Parathyroid adenoma (tissue), 2 donors: ENCODE measurements around the gene NUFIP2.

Experiments used
- H2AFZ ChIP-seq: fragments of 300-600 bp; sonication (generic); one replicate; pipeline ENCODE4 v1.7.0; 2017; ENCODE audit warnings: antibody characterized with exemption, mild to moderate bottlenecking
- H3K27ac ChIP-seq: fragments of 300-600 bp; sonication (generic); one replicate; pipeline ENCODE4 v1.7.0; 2017
- H3K27me3 ChIP-seq: fragments of 300-600 bp; sonication (generic); one replicate; pipeline ENCODE4 v1.7.0; 2017; ENCODE audit warnings: low read length; ENCODE audit not compliant: control insufficient read depth, insufficient read depth
- H3K36me3 ChIP-seq: fragments of 300-600 bp; sonication (generic); one replicate; pipeline ENCODE4 v1.7.0; 2017; ENCODE audit warnings: low read length; ENCODE audit not compliant: control insufficient read depth, insufficient read depth
- H3K4me1 ChIP-seq: fragments of 300-600 bp; sonication (generic); one replicate; pipeline ENCODE4 v1.7.0; 2017; ENCODE audit warnings: control low read depth
- H3K4me2 ChIP-seq: fragments of 300-600 bp; sonication (generic); one replicate; pipeline ENCODE4 v1.7.0; 2017; ENCODE audit warnings: low read length
- H3K4me3 ChIP-seq: fragments of 300-600 bp; sonication (generic); one replicate; pipeline ENCODE4 v1.7.0; 2017; ENCODE audit warnings: low read depth, low read length
- H3K79me2 ChIP-seq: fragments of 300-600 bp; sonication (generic); one replicate; pipeline ENCODE4 v1.7.0; 2017; ENCODE audit warnings: control low read depth
- H3K9ac ChIP-seq: fragments of 300-600 bp; sonication (generic); one replicate; pipeline ENCODE4 v1.7.0; 2017; ENCODE audit warnings: mild to moderate bottlenecking
- H3K9me3 ChIP-seq: fragments of 300-600 bp; sonication (generic); one replicate; pipeline ENCODE4 v1.7.0; 2017; ENCODE audit warnings: low read length; ENCODE audit not compliant: control insufficient read depth
- TF ChIP-seq, protein P1 (sequence below): fragments of 300-600 bp; sonication (generic); IDR thresholded peaks from one replicate; pipeline ENCODE4 v1.7.0; 2017; ENCODE audit warnings: antibody characterized with exemption, mild to moderate bottlenecking
- donor health status: primary hyperparathyroidism.

Gene NUFIP2

DNA sequence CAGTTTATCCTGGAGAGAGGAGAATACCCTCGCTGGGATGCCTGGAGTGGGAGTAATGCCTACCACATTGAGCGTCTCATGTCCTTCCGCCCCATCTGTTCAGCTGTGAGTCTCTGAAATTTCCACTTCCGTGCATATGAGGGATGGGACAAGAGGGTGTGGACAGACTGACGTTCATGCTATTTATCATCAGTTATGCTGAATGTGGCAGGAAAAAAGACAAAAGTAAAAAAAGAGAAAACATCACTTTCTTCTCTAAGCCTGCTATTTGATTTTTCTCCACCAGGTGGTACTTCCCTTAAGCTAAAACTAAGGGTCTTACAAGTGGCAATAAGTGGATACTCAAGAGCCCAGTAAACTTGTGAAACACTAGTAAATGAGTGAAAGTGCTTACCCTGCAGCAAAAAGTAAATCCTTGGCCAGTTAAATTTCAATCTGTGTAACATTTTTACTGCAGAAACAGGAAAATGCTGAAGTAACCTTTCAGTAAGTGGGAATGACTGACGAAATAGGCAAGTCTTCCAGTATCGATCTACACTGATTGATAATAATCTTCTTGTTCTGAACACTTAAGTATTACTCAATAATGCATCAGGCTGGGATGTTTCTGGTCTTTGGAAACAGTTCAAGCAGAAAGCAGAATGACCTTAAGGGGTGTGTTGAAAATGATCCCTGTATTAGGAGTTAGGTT is 41.7 kb downstream of the NUFIP2 start:
- Histone ChIP-seq H3K79me2 (no peaks in the 10 kb centered on the region), H3K27me3 (no peaks in the 10 kb centered on the region), H3K4me1 (peaks cover 3% of the 10 kb centered on the region), H3K27ac (no peak overlapping the region), H3K4me3 (no peak overlapping the region), H3K4me2 (no peak overlapping the region), H3K9ac (no peak overlapping the region), H2AFZ (no peak overlapping the region), H3K9me3 (no peaks in the 10 kb centered on the region), H3K36me3 (no peaks in the 10 kb centered on the region)
- TF ChIP-seq, protein P1, sequence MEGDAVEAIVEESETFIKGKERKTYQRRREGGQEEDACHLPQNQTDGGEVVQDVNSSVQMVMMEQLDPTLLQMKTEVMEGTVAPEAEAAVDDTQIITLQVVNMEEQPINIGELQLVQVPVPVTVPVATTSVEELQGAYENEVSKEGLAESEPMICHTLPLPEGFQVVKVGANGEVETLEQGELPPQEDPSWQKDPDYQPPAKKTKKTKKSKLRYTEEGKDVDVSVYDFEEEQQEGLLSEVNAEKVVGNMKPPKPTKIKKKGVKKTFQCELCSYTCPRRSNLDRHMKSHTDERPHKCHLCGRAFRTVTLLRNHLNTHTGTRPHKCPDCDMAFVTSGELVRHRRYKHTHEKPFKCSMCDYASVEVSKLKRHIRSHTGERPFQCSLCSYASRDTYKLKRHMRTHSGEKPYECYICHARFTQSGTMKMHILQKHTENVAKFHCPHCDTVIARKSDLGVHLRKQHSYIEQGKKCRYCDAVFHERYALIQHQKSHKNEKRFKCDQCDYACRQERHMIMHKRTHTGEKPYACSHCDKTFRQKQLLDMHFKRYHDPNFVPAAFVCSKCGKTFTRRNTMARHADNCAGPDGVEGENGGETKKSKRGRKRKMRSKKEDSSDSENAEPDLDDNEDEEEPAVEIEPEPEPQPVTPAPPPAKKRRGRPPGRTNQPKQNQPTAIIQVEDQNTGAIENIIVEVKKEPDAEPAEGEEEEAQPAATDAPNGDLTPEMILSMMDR, result peak; percentile 49

GRCh38 chr17:29251184-29251583 is 42.8 kb downstream of the NUFIP2 start:
- Histone ChIP-seq H3K9me3 (no peaks in the 10 kb centered on the region), H3K4me1 (peaks cover 3% of the 10 kb centered on the region), H2AFZ (no peak overlapping the region), H3K79me2 (no peaks in the 10 kb centered on the region), H3K4me2 (no peak overlapping the region), H3K9ac (no peak overlapping the region), H3K27ac (no peak overlapping the region), H3K4me3 (no peak overlapping the region), H3K27me3 (no peaks in the 10 kb centered on the region), H3K36me3 (no peaks in the 10 kb centered on the region)
- TF ChIP-seq, protein P1, result no peak

DNA sequence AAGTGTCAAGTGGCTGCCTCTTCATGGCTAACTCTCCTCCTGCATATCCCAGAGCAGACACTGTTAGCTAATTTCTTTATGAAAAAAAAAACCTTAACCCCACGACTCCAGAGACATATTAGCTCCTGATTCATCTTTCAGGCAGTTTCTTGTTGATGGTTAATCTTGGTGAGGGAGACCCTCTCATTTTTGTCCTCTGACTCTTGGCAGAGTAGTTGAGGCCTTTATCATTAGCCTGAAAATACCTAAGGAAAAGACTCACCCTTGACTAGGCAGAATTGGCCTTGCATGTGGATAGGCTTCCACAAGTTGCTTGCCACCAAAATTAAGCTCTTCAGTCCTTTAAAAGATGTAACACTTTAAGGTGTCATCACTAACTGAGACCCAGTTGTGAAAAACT is 43.3 kb downstream of the NUFIP2 start:
- Histone ChIP-seq H3K4me2 (no peak overlapping the region), H3K9ac (no peak overlapping the region), H2AFZ (no peak overlapping the region), H3K4me1 (peaks cover 3% of the 10 kb centered on the region), H3K36me3 (no peaks in the 10 kb centered on the region), H3K27ac (no peak overlapping the region), H3K9me3 (no peaks in the 10 kb centered on the region), H3K27me3 (no peaks in the 10 kb centered on the region), H3K4me3 (no peak overlapping the region), H3K79me2 (no peaks in the 10 kb centered on the region)
- TF ChIP-seq, protein P1, result no peak

GRCh38 chr17:29248845-29249244 is 45.1 kb downstream of the NUFIP2 start:
- no peaks in the 10 kb centered on the region for H3K9me3 ChIP-seq
- H3K79me2 ChIP-seq, result no peaks in the 10 kb centered on the region
- no peak overlapping the region for H3K27ac ChIP-seq
- H3K27me3 ChIP-seq, result no peaks in the 10 kb centered on the region
- H3K36me3 ChIP-seq, result no peaks in the 10 kb centered on the region
- TF ChIP-seq, protein P1, result no peak
- H2AFZ ChIP-seq, result no peak overlapping the region
- no peak overlapping the region for H3K4me3 ChIP-seq
- peaks cover 3% of the 10 kb centered on the region for H3K4me1 ChIP-seq
- no peak overlapping the region for H3K4me2 ChIP-seq
- no peak overlapping the region for H3K9ac ChIP-seq

DNA sequence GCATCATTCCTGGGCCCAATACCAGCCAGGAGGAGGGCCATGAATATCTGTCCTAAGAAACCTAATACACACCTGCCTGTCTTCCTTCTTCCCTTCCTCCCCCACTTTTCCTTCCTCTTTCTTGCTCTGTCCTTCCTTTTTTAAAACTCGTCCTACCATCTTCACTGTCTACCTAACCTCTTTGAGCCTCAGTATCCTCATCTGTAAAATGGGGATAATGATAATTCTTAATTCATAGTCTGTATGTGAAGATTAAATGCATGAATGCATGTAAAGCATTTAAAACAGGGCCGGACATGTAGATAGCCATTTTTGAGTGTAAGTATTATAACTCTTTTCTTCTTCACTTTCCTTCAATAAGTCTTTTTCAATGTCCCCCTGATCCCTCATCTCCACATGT is 46.7 kb downstream of the NUFIP2 start:
- TF ChIP-seq, protein P1, result no peak
- H3K4me3 ChIP-seq, result no peak overlapping the region
- H2AFZ ChIP-seq, result no peak overlapping the region
- H3K4me1 ChIP-seq, result no peaks in the 10 kb centered on the region
- no peak overlapping the region for H3K27ac ChIP-seq
- H3K9me3 ChIP-seq, result no peaks in the 10 kb centered on the region
- no peaks in the 10 kb centered on the region for H3K27me3 ChIP-seq
- H3K4me2 ChIP-seq, result no peak overlapping the region
- H3K79me2 ChIP-seq, result no peaks in the 10 kb centered on the region
- H3K36me3 ChIP-seq, result no peaks in the 10 kb centered on the region
- H3K9ac ChIP-seq, result no peak overlapping the region
